Loucy (cell line): Measurements from ENCODE around the gene MMP21.

Experiments
- H2AFZ ChIP-seq: fragments of 200-600 bp; sonication (generic); 2 replicates; pipeline ENCODE4 v1.6.0; 2016; ENCODE audit warnings: antibody characterized with exemption, mild to moderate bottlenecking, low read length, moderate library complexity
- H3F3A ChIP-seq: fragments of 200-600 bp; 2 replicates; pipeline ENCODE4 v1.6.0; 2016; ENCODE audit warnings: antibody characterized with exemption, low read depth, mild to moderate bottlenecking
- H3K27me3 ChIP-seq: fragments of 200-600 bp; sonication (generic); 2 replicates; pipeline ENCODE4 v1.6.1; 2014; ENCODE audit warnings: low read length, mild to moderate bottlenecking; ENCODE audit not compliant: insufficient read depth, poor library complexity, severe bottlenecking
- H3K36me3 ChIP-seq: fragments of 200-600 bp; sonication (generic); 2 replicates; pipeline ENCODE4 v1.6.1; 2016; ENCODE audit warnings: low read length; ENCODE audit not compliant: insufficient read depth
- H3K4me1 ChIP-seq: fragments of 200-600 bp; sonication (generic); 2 replicates; pipeline ENCODE4 v1.5.1; 2014; ENCODE audit warnings: low read length, mild to moderate bottlenecking; ENCODE audit not compliant: insufficient read depth, poor library complexity, severe bottlenecking
- H3K4me2 ChIP-seq: fragments of 200-600 bp; sonication (generic); 2 replicates; pipeline ENCODE4 v1.6.0; 2014; ENCODE audit warnings: antibody characterized with exemption, low read length, low read depth, mild to moderate bottlenecking; ENCODE audit not compliant: poor library complexity, severe bottlenecking
- H3K4me3 ChIP-seq: fragments of 200-600 bp; sonication (generic); 2 replicates; pipeline ENCODE4 v1.5.1; 2014; ENCODE audit warnings: low read length, mild to moderate bottlenecking, mixed read lengths; ENCODE audit not compliant: poor library complexity, severe bottlenecking
- H3K79me2 ChIP-seq: fragments of 200-600 bp; sonication (generic); 2 replicates; pipeline ENCODE4 v1.6.1; 2014; ENCODE audit warnings: low read length; ENCODE audit not compliant: insufficient read depth
- H3K9ac ChIP-seq: fragments of 200-600 bp; sonication (generic); 2 replicates; pipeline ENCODE4 v1.6.0; 2014; ENCODE audit warnings: mild to moderate bottlenecking, low read depth, low read length, moderate library complexity; ENCODE audit not compliant: poor library complexity, severe bottlenecking
- H3K9me2 ChIP-seq: fragments of 200-600 bp; sonication (generic); replicated peaks from 2 replicates; pipeline ENCODE4 v1.6.1; 2016; ENCODE audit warnings: low read depth, low read length, mixed read lengths
- H3K9me3 ChIP-seq: fragments of 200-600 bp; sonication (generic); 2 replicates; pipeline ENCODE4 v1.6.1; 2014; ENCODE audit warnings: mild to moderate bottlenecking, antibody characterized with exemption, low read length, low read depth; ENCODE audit not compliant: insufficient read depth
- H4K20me1 ChIP-seq: fragments of 200-600 bp; sonication (generic); 2 replicates; pipeline ENCODE4 v1.6.0; 2014; ENCODE audit warnings: antibody characterized with exemption, low read length, mild to moderate bottlenecking; ENCODE audit not compliant: insufficient read depth, poor library complexity, severe bottlenecking
- CTCF ChIP-seq: fragments of 200-600 bp; sonication (generic); conservative IDR thresholded peaks from 2 replicates; pipeline ENCODE4 v1.5.1; 2014; ENCODE audit warnings: mild to moderate bottlenecking, antibody characterized with exemption, low read length
- EZH2phosphoT487 ChIP-seq: fragments of 200-600 bp; IDR thresholded peaks from 2 replicates; pipeline ENCODE4 v1.6.1; 2018; ENCODE audit warnings: antibody characterized with exemption, mild to moderate bottlenecking, moderate library complexity, borderline replicate concordance

The MMP21 gene

GRCh38 chr10:125768219-125768855, 7.3 kb downstream of the MMP21 start:
- H3K36me3 ChIP-seq = peaks cover 19% of the 10 kb centered on the region
- no peaks in the 10 kb centered on the region for H3K9me2 ChIP-seq
- no peak overlapping the region for H3K4me3 ChIP-seq
- H3F3A ChIP-seq = no peaks in the 10 kb centered on the region
- no peak overlapping the region for H3K9ac ChIP-seq
- no peak overlapping the region for H2AFZ ChIP-seq
- no peaks in the 10 kb centered on the region for H3K9me3 ChIP-seq
- H3K4me1 ChIP-seq = no peaks in the 10 kb centered on the region
- no peaks in the 10 kb centered on the region for H3K79me2 ChIP-seq
- H3K4me2 ChIP-seq = no peak overlapping the region
- no peaks in the 10 kb centered on the region for H3K27me3 ChIP-seq
- no peaks in the 10 kb centered on the region for H4K20me1 ChIP-seq
- TF ChIP-seq EZH2phosphoT487 (no peak), CTCF (no peak)

- TF ChIP-seq CTCF (no peak), EZH2phosphoT487 (no peak)
- peaks cover 38% of the 10 kb centered on the region for H3K36me3 ChIP-seq
- H3K27me3 ChIP-seq = no peaks in the 10 kb centered on the region
- no peaks in the 10 kb centered on the region for H3K9me2 ChIP-seq
- no peak overlapping the region for H3K4me2 ChIP-seq
- H3K9me3 ChIP-seq = no peaks in the 10 kb centered on the region
- no peak overlapping the region for H3K4me3 ChIP-seq
- no peak overlapping the region for H2AFZ ChIP-seq
- H3K4me1 ChIP-seq = no peaks in the 10 kb centered on the region
- no peaks in the 10 kb centered on the region for H3F3A ChIP-seq
- H3K79me2 ChIP-seq = no peaks in the 10 kb centered on the region
- no peak overlapping the region for H3K9ac ChIP-seq
- no peaks in the 10 kb centered on the region for H4K20me1 ChIP-seq
Observed at GRCh38 chr10:125766511-125766910, 9.1 kb downstream of the MMP21 start.

GRCh38 chr10:125765835-125766234, 9.8 kb downstream of the MMP21 start:
- Histone ChIP-seq H3K79me2 (no peaks in the 10 kb centered on the region), H3K9me3 (no peaks in the 10 kb centered on the region), H2AFZ (no peak overlapping the region), H3K4me3 (no peak overlapping the region), H3F3A (no peaks in the 10 kb centered on the region), H3K9me2 (no peaks in the 10 kb centered on the region), H3K36me3 (peaks cover 44% of the 10 kb centered on the region), H3K4me1 (no peaks in the 10 kb centered on the region), H4K20me1 (no peaks in the 10 kb centered on the region), H3K9ac (no peak overlapping the region), H3K27me3 (no peaks in the 10 kb centered on the region), H3K4me2 (no peak overlapping the region)
- TF ChIP-seq CTCF = no peak
- no peak for TF ChIP-seq EZH2phosphoT487
